Activated T-helper 2 cell treated with anti-CD3 and anti-CD28 coated beads, Interferon-gamma antibody, Interleukin-2, Interleukin-4, amounts not matched to agents 10 μg/mL and 5 μg/mL and 100 μg/mL, durations not matched to agents 14 hours and 24 hours and 36 hours (primary cell): ENCODE data around the gene MATN1. TPM values are rescaled to one million over a fixed set of nuclear protein-coding genes. Genes with fewer than 3 reads are reported as not detected.
A peak's percentile ranks its signal among the peaks of the same experiment; 100 is the strongest.

Experiments
- DNase-seq: peaks from one replicate; pipeline ENCODE4 v3.0.0; 2021; ENCODE audit warnings: low spot score
- H3K27ac Mint-ChIP-seq: one replicate; pipeline ENCODE4 v1.8.0; 2021; ENCODE audit warnings: mixed read lengths
- H3K27me3 Mint-ChIP-seq: one replicate; pipeline ENCODE4 v1.8.0; 2021; ENCODE audit warnings: low read depth, mixed read lengths
- H3K36me3 Mint-ChIP-seq: one replicate; pipeline ENCODE4 v1.8.0; 2021; ENCODE audit warnings: low read depth, mixed read lengths
- H3K4me1 Mint-ChIP-seq: one replicate; pipeline ENCODE4 v1.8.0; 2021; ENCODE audit warnings: low read depth, mixed read lengths
- H3K4me3 Mint-ChIP-seq: one replicate; pipeline ENCODE4 v1.8.0; 2021; ENCODE audit warnings: low read depth, mild to moderate bottlenecking, moderate library complexity, mixed read lengths
- H3K9me3 Mint-ChIP-seq: one replicate; pipeline ENCODE4 v1.8.0; 2021; ENCODE audit warnings: mixed read lengths
- intact Hi-C: fragments of 100-400 bp; cut with micrococcal nuclease; formaldehyde crosslinking; loops from one replicate; pipeline ENCODE4 v1.15.1; 2023
- total RNA-seq: library from RNA; stranded (reverse); gene quantifications from 2 replicates; pipeline ENCODE4 v1.2.3, GENCODE V29; 2022

MATN1 gene
- total RNA-seq, 1 donor from 2014 or later, result 0.21 TPM

- Mint-ChIP-seq H3K27me3 (no peaks in the 10 kb centered on the region), H3K4me3 (no peak overlapping the region), H3K36me3 (no peaks in the 10 kb centered on the region), H3K9me3 (peaks cover 11% of the 10 kb centered on the region), H3K27ac (no peak overlapping the region), H3K4me1 (peaks cover 5% of the 10 kb centered on the region)
- intact Hi-C loops, result loop anchor here (10.0 kb wide), 1 partner anchor 1479 kb away; the partner anchor contains the start of genes MECR and PTPRU
- DNase-seq, result no peak
Measured at GRCh38 chr1:30713311-30713710, 10.1 kb downstream of the MATN1 start.

GRCh38 chr1:30712583-30712982, 10.8 kb downstream of the MATN1 start:
- H3K9me3 Mint-ChIP-seq, result peaks cover 11% of the 10 kb centered on the region
- no peak for DNase-seq
- intact Hi-C loops, result loop anchor here (10.0 kb wide), 1 partner anchor 1478 kb away; the partner anchor contains the start of genes MECR and PTPRU
- no peaks in the 10 kb centered on the region for H3K36me3 Mint-ChIP-seq
- H3K4me1 Mint-ChIP-seq, result peaks cover 3% of the 10 kb centered on the region
- H3K27me3 Mint-ChIP-seq, result no peaks in the 10 kb centered on the region
- H3K27ac Mint-ChIP-seq, result no peak overlapping the region
- no peak overlapping the region for H3K4me3 Mint-ChIP-seq

- no peak overlapping the region for H3K27ac Mint-ChIP-seq
- intact Hi-C loops, result loop anchor here (10.0 kb wide), 1 partner anchor 1476 kb away; the partner anchor contains the start of genes MECR and PTPRU
- H3K27me3 Mint-ChIP-seq, result peaks cover 4% of the 10 kb centered on the region
- peaks cover 7% of the 10 kb centered on the region for H3K9me3 Mint-ChIP-seq
- no peak for DNase-seq
- H3K4me3 Mint-ChIP-seq, result no peak overlapping the region
- H3K4me1 Mint-ChIP-seq, result no peaks in the 10 kb centered on the region
- H3K36me3 Mint-ChIP-seq, result no peaks in the 10 kb centered on the region
Measured at GRCh38 chr1:30710407-30710806, 13.0 kb downstream of the MATN1 start.

GRCh38 chr1:30708361-30708728, 15.0 kb downstream of the MATN1 start:
- Mint-ChIP-seq H3K36me3 (no peaks in the 10 kb centered on the region), H3K27ac (no peak overlapping the region), H3K9me3 (no peaks in the 10 kb centered on the region), H3K4me1 (no peaks in the 10 kb centered on the region), H3K27me3 (peaks cover 4% of the 10 kb centered on the region), H3K4me3 (no peak overlapping the region)
- intact Hi-C loops, result loop anchor here (10.0 kb wide), 1 partner anchor 324 kb away; no protein-coding TSS in a partner anchor
- no peak for DNase-seq

GRCh38 chr1:30707412-30708360, 15.7 kb downstream of the MATN1 start:
- Mint-ChIP-seq H3K27me3 (peaks cover 4% of the 10 kb centered on the region), H3K9me3 (no peaks in the 10 kb centered on the region), H3K27ac (no peak overlapping the region), H3K36me3 (no peaks in the 10 kb centered on the region), H3K4me1 (no peaks in the 10 kb centered on the region), H3K4me3 (no peak overlapping the region)
- DNase-seq, result peak; percentile 33
- intact Hi-C loops, result loop anchor here (10.0 kb wide), 1 partner anchor 323 kb away; no protein-coding TSS in a partner anchor

- intact Hi-C loops, result loop anchor here (10.0 kb wide), 1 partner anchor 322 kb away; no protein-coding TSS in a partner anchor
- Mint-ChIP-seq H3K36me3 (no peaks in the 10 kb centered on the region), H3K27ac (no peak overlapping the region), H3K4me1 (no peaks in the 10 kb centered on the region), H3K9me3 (no peaks in the 10 kb centered on the region), H3K4me3 (no peak overlapping the region), H3K27me3 (peaks cover 4% of the 10 kb centered on the region)
- DNase-seq, result no peak
Measured at GRCh38 chr1:30706528-30706927, 16.9 kb downstream of the MATN1 start.

- no peak overlapping the region for H3K4me3 Mint-ChIP-seq
- H3K27ac Mint-ChIP-seq, result no peak overlapping the region
- DNase-seq, result no peak
- no peaks in the 10 kb centered on the region for H3K4me1 Mint-ChIP-seq
- intact Hi-C loops, result loop anchor here (10.0 kb wide), 1 partner anchor 321 kb away; no protein-coding TSS in a partner anchor
- peaks cover 4% of the 10 kb centered on the region for H3K27me3 Mint-ChIP-seq
- no peaks in the 10 kb centered on the region for H3K9me3 Mint-ChIP-seq
- H3K36me3 Mint-ChIP-seq, result no peaks in the 10 kb centered on the region
Measured at GRCh38 chr1:30705698-30706097, 17.7 kb downstream of the MATN1 start.

- peaks cover 4% of the 10 kb centered on the region for H3K27me3 Mint-ChIP-seq
- no peak overlapping the region for H3K27ac Mint-ChIP-seq
- H3K9me3 Mint-ChIP-seq, result no peaks in the 10 kb centered on the region
- DNase-seq, result no peak
- H3K4me1 Mint-ChIP-seq, result no peaks in the 10 kb centered on the region
- no peaks in the 10 kb centered on the region for H3K36me3 Mint-ChIP-seq
- H3K4me3 Mint-ChIP-seq, result no peak overlapping the region
- intact Hi-C loops, result loop anchor here (10.0 kb wide), 1 partner anchor 320 kb away; no protein-coding TSS in a partner anchor
Measured at GRCh38 chr1:30704765-30705509, 18.4 kb downstream of the MATN1 start.

- H3K27me3 Mint-ChIP-seq, result peaks cover 4% of the 10 kb centered on the region
- DNase-seq, result no peak
- no peaks in the 10 kb centered on the region for H3K4me1 Mint-ChIP-seq
- no peak overlapping the region for H3K27ac Mint-ChIP-seq
- no peaks in the 10 kb centered on the region for H3K36me3 Mint-ChIP-seq
- H3K4me3 Mint-ChIP-seq, result no peak overlapping the region
- intact Hi-C loops, result loop anchor here (10.0 kb wide), 1 partner anchor 319 kb away; no protein-coding TSS in a partner anchor
- no peaks in the 10 kb centered on the region for H3K9me3 Mint-ChIP-seq
Measured at GRCh38 chr1:30704271-30704670, 19.1 kb downstream of the MATN1 start.

- Mint-ChIP-seq H3K4me3 (no peak overlapping the region), H3K36me3 (no peaks in the 10 kb centered on the region), H3K9me3 (no peaks in the 10 kb centered on the region), H3K27ac (no peak overlapping the region), H3K27me3 (peaks cover 4% of the 10 kb centered on the region), H3K4me1 (no peaks in the 10 kb centered on the region)
- intact Hi-C loops, result loop anchor here (10.0 kb wide), 1 partner anchor 318 kb away; no protein-coding TSS in a partner anchor
- DNase-seq, result no peak
Measured at GRCh38 chr1:30702823-30703222, 20.6 kb downstream of the MATN1 start.

GRCh38 chr1:30701258-30701633, 22.1 kb downstream of the MATN1 start:
- intact Hi-C loops, result loop anchor here (10.0 kb wide), 1 partner anchor 316 kb away; no protein-coding TSS in a partner anchor
- Mint-ChIP-seq H3K36me3 (no peaks in the 10 kb centered on the region), H3K27me3 (peaks cover 2% of the 10 kb centered on the region), H3K27ac (no peak overlapping the region), H3K9me3 (no peaks in the 10 kb centered on the region), H3K4me1 (no peaks in the 10 kb centered on the region), H3K4me3 (no peak overlapping the region)
- DNase-seq, result no peak

- no peaks in the 10 kb centered on the region for H3K36me3 Mint-ChIP-seq
- H3K27ac Mint-ChIP-seq, result no peak overlapping the region
- intact Hi-C loops, result loop anchor here (10.0 kb wide), 1 partner anchor 316 kb away; no protein-coding TSS in a partner anchor
- DNase-seq, result no peak
- H3K9me3 Mint-ChIP-seq, result no peaks in the 10 kb centered on the region
- H3K4me3 Mint-ChIP-seq, result no peak overlapping the region
- H3K4me1 Mint-ChIP-seq, result no peaks in the 10 kb centered on the region
- H3K27me3 Mint-ChIP-seq, result no peaks in the 10 kb centered on the region
Measured at GRCh38 chr1:30700528-30701257, 22.7 kb downstream of the MATN1 start.
